Gastrocnemius medialis (tissue), 4 donors: ENCODE measurements around the gene EPHA8. TPM values are rescaled to one million over a fixed set of nuclear protein-coding genes. Genes with fewer than 3 reads are reported as not detected.
A peak's percentile ranks its signal among the peaks of the same experiment; 100 is the strongest.

ENCODE experiments used
- ATAC-seq, 2 donors: fragments of 150-250 bp; one replicate each; pipeline ENCODE4 v1.9.1; 2016
- DNase-seq, 2 donors: peaks; one replicate each; pipeline ENCODE4 v3.0.0-alpha.2; 2019
- H3K27ac ChIP-seq, 4 donors: fragments of 200-600 bp; sonication (generic); 1 replicate in 1 of 4; 2 replicates in 3 of 4; pipeline ENCODE4 v1.5.1; 2016 to 2018; ENCODE audit warnings: mild to moderate bottlenecking in 2 of 4, moderate library complexity in 1 of 4
- H3K27me3 ChIP-seq, 3 donors: fragments of 200-600 bp; sonication (generic) in 2 of 3; 1 replicate in 1 of 3; 2 replicates in 2 of 3; pipeline versions ENCODE4 v1.5.1 to v1.6.0; 2016 to 2019; ENCODE audit warnings: mild to moderate bottlenecking in 1 of 3, moderate library complexity in 1 of 3
- H3K36me3 ChIP-seq, 2 donors: fragments of 200-600 bp; sonication (generic) in 1 of 2; one replicate each; pipeline ENCODE4 v1.5.1; 2017 to 2018
- H3K4me1 ChIP-seq, 2 donors: fragments of 200-600 bp; sonication (generic) in 1 of 2; one replicate each; pipeline ENCODE4 v1.5.1; 2016 to 2017; ENCODE audit warnings: mild to moderate bottlenecking in 2 of 2
- H3K4me3 ChIP-seq, 4 donors: fragments of 200-600 bp; sonication (generic) in 3 of 4; 1 replicate in 1 of 4; 2 replicates in 3 of 4; pipeline ENCODE4 v1.5.1; 2016 to 2019; ENCODE audit warnings: mild to moderate bottlenecking in 2 of 4
- H3K9me3 ChIP-seq, 3 donors: fragments of 200-600 bp; sonication (generic) in 2 of 3; 1 replicate in 1 of 3; 2 replicates in 2 of 3; pipeline ENCODE4 v1.5.1; 2016 to 2019
- POLR2A ChIP-seq, 2 donors: fragments of 450-650 bp; IDR thresholded peaks; one replicate each; pipeline ENCODE4 v1.6.1; 2017; ENCODE audit warnings: antibody characterized with exemption in 2 of 2, mild to moderate bottlenecking in 2 of 2, moderate library complexity in 2 of 2
- in situ Hi-C, 4 donors: fragments of 200-750 bp; cut with MboI; loops; one replicate each; pipeline versions ENCODE4 v1.15.0 to v1.8.0; 2017; ENCODE audit warnings: low sequenced_read_pairs in 4 of 4
- intact Hi-C: fragments of 100-400 bp; cut with DNase I; formaldehyde crosslinking; loops from one replicate; pipeline ENCODE4 v1.15.1; 2023; ENCODE audit warnings: low total_unique reads
- microRNA-seq, 2 donors: library from miRNA; unstranded; fragments of <30 nt; microRNA quantifications; one replicate each; pipeline ENCODE4, GENCODE V29; 2016; ENCODE audit warnings: borderline replicate concordance in 2 of 2
- total RNA-seq, 4 donors: library from RNA; depleted of rRNA; stranded (reverse); fragments of >200 nt; gene quantifications; one replicate each; pipeline versions ENCODE4 v1.1.0 to v1.2.3, GENCODE V29; 2016
- TF ChIP-seq, protein P1 (sequence below), 5 experiments: fragments of 450-650 bp in 3 of 5; fragments of 200-600 bp in 2 of 5; sonication (generic) in 2 of 5; IDR thresholded peaks in 4 of 5; conservative IDR thresholded peaks in 1 of 5; 1 replicate in 4 of 5; 2 replicates in 1 of 5; pipeline ENCODE4 v1.5.1; 2016 to 2019; ENCODE audit warnings: antibody characterized with exemption in 5 of 5, mild to moderate bottlenecking in 3 of 5, moderate library complexity in 3 of 5

EPHA8 gene
- total RNA-seq, 4 donors from 2014 or later, result not detected

DNA sequence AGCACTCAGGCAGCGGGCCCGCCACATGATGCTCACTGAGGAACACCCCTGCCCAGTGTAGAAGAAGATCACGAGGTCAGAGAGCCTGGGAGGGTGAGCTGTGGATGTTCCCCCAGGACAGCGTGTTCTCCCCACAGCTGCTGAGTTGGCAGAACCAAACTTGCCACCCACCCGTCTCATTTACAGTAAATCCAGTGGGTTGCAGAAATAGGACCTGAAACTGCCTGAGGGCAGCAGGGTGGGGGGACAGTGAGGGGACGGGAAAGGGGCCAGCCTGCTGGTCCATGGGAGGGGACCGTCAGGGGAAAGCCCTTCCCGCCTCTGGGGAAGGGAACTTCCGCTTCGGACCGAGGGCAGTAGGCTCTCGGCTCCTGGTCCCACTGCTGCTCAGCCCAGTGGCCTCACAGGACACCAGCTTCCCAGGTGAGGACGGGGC lies 89.6 kb downstream of the EPHA8 start, which contains the start of gene C1QB:
Gene C1QB (plus strand): TSS at position 356 of the 436 bp plus-strand sequence. CDS start 6,227 bp downstream, outside the sequence.
- in situ Hi-C loops, result no loop called here

More for the DNA sequence above, 89.6 kb downstream of the EPHA8 start, which contains the start of gene C1QB:
- peak; percentile 26 to 47 for DNase-seq
- no peak for TF ChIP-seq POLR2A (IDR thresholded peaks at IDR 0.05)
- TF ChIP-seq, protein P1, sequence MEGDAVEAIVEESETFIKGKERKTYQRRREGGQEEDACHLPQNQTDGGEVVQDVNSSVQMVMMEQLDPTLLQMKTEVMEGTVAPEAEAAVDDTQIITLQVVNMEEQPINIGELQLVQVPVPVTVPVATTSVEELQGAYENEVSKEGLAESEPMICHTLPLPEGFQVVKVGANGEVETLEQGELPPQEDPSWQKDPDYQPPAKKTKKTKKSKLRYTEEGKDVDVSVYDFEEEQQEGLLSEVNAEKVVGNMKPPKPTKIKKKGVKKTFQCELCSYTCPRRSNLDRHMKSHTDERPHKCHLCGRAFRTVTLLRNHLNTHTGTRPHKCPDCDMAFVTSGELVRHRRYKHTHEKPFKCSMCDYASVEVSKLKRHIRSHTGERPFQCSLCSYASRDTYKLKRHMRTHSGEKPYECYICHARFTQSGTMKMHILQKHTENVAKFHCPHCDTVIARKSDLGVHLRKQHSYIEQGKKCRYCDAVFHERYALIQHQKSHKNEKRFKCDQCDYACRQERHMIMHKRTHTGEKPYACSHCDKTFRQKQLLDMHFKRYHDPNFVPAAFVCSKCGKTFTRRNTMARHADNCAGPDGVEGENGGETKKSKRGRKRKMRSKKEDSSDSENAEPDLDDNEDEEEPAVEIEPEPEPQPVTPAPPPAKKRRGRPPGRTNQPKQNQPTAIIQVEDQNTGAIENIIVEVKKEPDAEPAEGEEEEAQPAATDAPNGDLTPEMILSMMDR (IDR thresholded peaks at IDR 0.05 in 4 of 5, conservative IDR thresholded peaks at IDR 0.05 in 1 of 5), result no peak
- intact Hi-C loops, result no loop called here
- Histone ChIP-seq H3K27ac (no peak within 1 kb of the TSS), H3K9me3 (no peaks in the 10 kb centered on the region), H3K4me1 (no peaks in the 10 kb centered on the region), H3K36me3 (no peaks in the 10 kb centered on the region), H3K4me3 (peak within 1 kb of the TSS in 1 of 4 donors; percentile 22), H3K27me3 (peaks cover 10 to 16% (median 13%) of the 10 kb centered on the region in 3 donors)
- ATAC-seq, result peak in 1 of 2 donors; percentile 53

Small RNA genes within 50 kb of the gene (microRNA-seq; reads per million reads assigned to microRNA genes)
- 0 reads per million in 2 donors for gene MIR6127

Other genes starting within 250 kb of the EPHA8 start
- 10 to 100 TPM; 12.0 to 17.3 (median 12.5) TPM for gene ZBTB40, start 111.6 kb upstream of the EPHA8 start, total RNA-seq
- gene C1QA, start 73.1 kb downstream of the EPHA8 start, total RNA-seq, result 10 to 100 TPM; 14.3 to 64.4 (median 33.0) TPM
- gene C1QC, start 80.1 kb downstream of the EPHA8 start, total RNA-seq, result 10 to 100 TPM; 12.9 to 66.3 (median 33.5) TPM
- gene C1QB, start 89.7 kb downstream of the EPHA8 start, total RNA-seq, result 10 to 100 TPM; 30.6 to 97.2 (median 74.5) TPM
- gene EPHB2, start 147.3 kb downstream of the EPHA8 start, total RNA-seq, result under 1 TPM in 3 of 4 donors, not detected in 1; 0.07 to 0.58 (median 0.24) TPM